Measurements from ENCODE around the gene PRKN. TPM values are rescaled to one million over a fixed set of nuclear protein-coding genes. Genes with fewer than 3 reads are reported as not detected.

PRKN gene
- total RNA-seq, 4 donors from 2014 or later: 8.4 to 44.8 (median 12.6) TPM

- TF ChIP-seq CTCF (IDR thresholded peaks at IDR 0.05): no peak
- no peak for ATAC-seq (ENCODE audit: low FRiP score)
- DNase-seq (ENCODE audit: low spot score): no peak
Measured at GRCh38 chr6:161679980-161680538, 1047.5 kb downstream of the PRKN start.

- ATAC-seq (ENCODE audit: low FRiP score) (no peak), DNase-seq (ENCODE audit: low spot score) (no peak)
- no peak for TF ChIP-seq CTCF (IDR thresholded peaks at IDR 0.05)
Measured at GRCh38 chr6:161677188-161677587, 1050.4 kb downstream of the PRKN start.

GRCh38 chr6:161676586-161676985, 1051.0 kb downstream of the PRKN start:
- TF ChIP-seq CTCF (IDR thresholded peaks at IDR 0.05): no peak
- no peak for ATAC-seq (ENCODE audit: low FRiP score)

GRCh38 chr6:161674930-161675682, 1052.5 kb downstream of the PRKN start:
- no peak for ATAC-seq (ENCODE audit: low FRiP score)
- no peak for TF ChIP-seq CTCF (IDR thresholded peaks at IDR 0.05)
- DNase-seq (ENCODE audit: low spot score): no peak

More at GRCh38 chr6:161676586-161676985, 1051.0 kb downstream of the PRKN start:
- no peak for DNase-seq (ENCODE audit: low spot score)

- TF ChIP-seq CTCF (IDR thresholded peaks at IDR 0.05): no peak
- ATAC-seq (ENCODE audit: low FRiP score): no peak
- DNase-seq (ENCODE audit: low spot score): no peak
Measured at GRCh38 chr6:161673026-161673425, 1054.5 kb downstream of the PRKN start.

- no peak for ATAC-seq (ENCODE audit: low FRiP score)
- no peak for TF ChIP-seq CTCF (IDR thresholded peaks at IDR 0.05)
- no peak for DNase-seq (ENCODE audit: low spot score)
Measured at GRCh38 chr6:161671117-161671516, 1056.4 kb downstream of the PRKN start.

- no peak for DNase-seq (ENCODE audit: low spot score)
- TF ChIP-seq CTCF (IDR thresholded peaks at IDR 0.05): no peak
- no peak for ATAC-seq (ENCODE audit: low FRiP score)
Measured at GRCh38 chr6:161668665-161669064, 1058.9 kb downstream of the PRKN start.

Measured in omental fat pad (tissue), 4 donors.